DOHH2 (cell line): Measurements from ENCODE around the gene SLC2A9.

Source experiments
- H3F3A ChIP-seq: fragments of 200-600 bp; sonication (generic), shearing (Covaris generic); 2 replicates; pipeline ENCODE4 v1.6.0; 2016; ENCODE audit warnings: antibody characterized with exemption, mild to moderate bottlenecking; ENCODE audit not compliant: control insufficient read depth, insufficient read depth
- H3K27ac ChIP-seq: fragments of 200-600 bp; sonication (generic); 2 replicates; pipeline ENCODE4 v1.5.1; 2014; ENCODE audit warnings: low read depth, mild to moderate bottlenecking, low read length, moderate library complexity
- H3K27me3 ChIP-seq: fragments of 200-600 bp; sonication (generic); 2 replicates; pipeline ENCODE4 v1.6.1; 2014; ENCODE audit warnings: mild to moderate bottlenecking, low read length, mixed read lengths; ENCODE audit not compliant: control insufficient read depth
- H3K36me3 ChIP-seq: fragments of 200-600 bp; sonication (generic); 2 replicates; pipeline ENCODE4 v1.6.1; 2014; ENCODE audit warnings: mild to moderate bottlenecking, low read length, moderate library complexity, mixed read lengths; ENCODE audit not compliant: control insufficient read depth
- H3K4me1 ChIP-seq: fragments of 200-600 bp; sonication (generic); 2 replicates; pipeline ENCODE4 v1.6.1; 2014; ENCODE audit warnings: mild to moderate bottlenecking, low read length, mixed read lengths; ENCODE audit not compliant: control insufficient read depth
- H3K4me2 ChIP-seq: fragments of 200-600 bp; sonication (generic); 2 replicates; pipeline ENCODE4 v1.6.0; 2014; ENCODE audit warnings: mild to moderate bottlenecking, low read length, moderate library complexity
- H3K4me3 ChIP-seq: fragments of 200-600 bp; sonication (generic); 2 replicates; pipeline ENCODE4 v1.5.1; 2014; ENCODE audit warnings: mild to moderate bottlenecking, low read length, mixed read lengths
- H3K79me2 ChIP-seq: fragments of 200-600 bp; sonication (generic); 2 replicates; pipeline ENCODE4 v1.6.1; 2014; ENCODE audit warnings: mild to moderate bottlenecking, low read length, mixed read lengths; ENCODE audit not compliant: control insufficient read depth
- H3K9me2 ChIP-seq: fragments of 200-600 bp; sonication (generic); replicated peaks from 2 replicates; pipeline ENCODE4 v1.6.1; 2014; ENCODE audit warnings: mild to moderate bottlenecking, low read length, mixed read lengths; ENCODE audit not compliant: control insufficient read depth
- H3K9me3 ChIP-seq: fragments of 200-600 bp; sonication (generic); 2 replicates; pipeline ENCODE4 v1.6.1; 2014; ENCODE audit warnings: antibody characterized with exemption, low read length, mixed read lengths; ENCODE audit not compliant: control insufficient read depth, insufficient read depth
- H4K20me1 ChIP-seq: fragments of 200-600 bp; sonication (generic); 2 replicates; pipeline ENCODE4 v1.6.0; 2014; ENCODE audit warnings: low read depth, mild to moderate bottlenecking, antibody characterized with exemption, low read length, moderate library complexity; ENCODE audit not compliant: control insufficient read depth, insufficient read depth
- CTCF ChIP-seq: fragments of 200-600 bp; sonication (generic); IDR thresholded peaks from one replicate; pipeline ENCODE4 v1.5.1; 2014; ENCODE audit warnings: antibody characterized with exemption, mild to moderate bottlenecking, low read depth, low read length; ENCODE audit not compliant: poor library complexity, severe bottlenecking
- EZH2phosphoT487 ChIP-seq: fragments of 200-600 bp; sonication (generic); IDR thresholded peaks from 2 replicates; pipeline ENCODE4 v1.6.1; 2017; ENCODE audit warnings: borderline replicate concordance, mild to moderate bottlenecking, antibody characterized with exemption, low read length, moderate library complexity, mixed read lengths

SLC2A9 gene

GRCh38 chr4:10006601-10007435, 14.5 kb downstream of the SLC2A9 start:
- Histone ChIP-seq H3K9me3 (no peaks in the 10 kb centered on the region), H3K9me2 (no peaks in the 10 kb centered on the region), H3F3A (no peaks in the 10 kb centered on the region), H3K4me3 (no peak overlapping the region), H3K27me3 (no peaks in the 10 kb centered on the region), H3K4me1 (peaks cover 14% of the 10 kb centered on the region), H3K27ac (no peak overlapping the region), H3K4me2 (no peak overlapping the region), H4K20me1 (no peaks in the 10 kb centered on the region), H3K36me3 (no peaks in the 10 kb centered on the region), H3K79me2 (no peaks in the 10 kb centered on the region)
- TF ChIP-seq EZH2phosphoT487 (no peak), CTCF (no peak)

DNA sequence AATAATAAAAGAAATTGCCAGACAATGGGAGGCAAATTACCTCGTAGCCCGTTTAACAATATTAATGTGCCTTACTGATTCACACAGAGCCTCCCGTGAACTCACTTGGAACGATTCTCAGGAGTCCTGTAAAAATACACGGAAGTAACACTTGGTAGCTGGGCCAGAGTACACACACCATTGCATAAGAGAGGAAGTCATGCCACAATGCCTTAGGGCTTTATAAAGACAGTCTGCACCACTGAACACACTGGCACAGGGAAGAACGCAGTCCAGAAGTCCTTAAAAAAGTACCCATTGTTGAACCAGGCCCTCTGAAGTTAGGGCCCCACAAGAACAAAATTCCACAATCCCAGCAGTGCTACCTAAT, 15.1 kb downstream of the SLC2A9 start:
- Histone ChIP-seq H3K4me2 (no peak overlapping the region), H3K79me2 (no peaks in the 10 kb centered on the region), H3K4me1 (peaks cover 8% of the 10 kb centered on the region), H3K36me3 (no peaks in the 10 kb centered on the region), H3K27ac (no peak overlapping the region), H4K20me1 (no peaks in the 10 kb centered on the region), H3K9me3 (no peaks in the 10 kb centered on the region), H3F3A (no peaks in the 10 kb centered on the region), H3K27me3 (no peaks in the 10 kb centered on the region), H3K4me3 (no peak overlapping the region), H3K9me2 (no peaks in the 10 kb centered on the region)
- TF ChIP-seq EZH2phosphoT487, result no peak
- TF ChIP-seq CTCF, result no peak

GRCh38 chr4:10005632-10006031, 15.7 kb downstream of the SLC2A9 start:
- H3K9me3 ChIP-seq, result no peaks in the 10 kb centered on the region
- H3K4me3 ChIP-seq, result no peak overlapping the region
- H3K27ac ChIP-seq, result no peak overlapping the region
- H3K79me2 ChIP-seq, result no peaks in the 10 kb centered on the region
- H3K4me2 ChIP-seq, result no peak overlapping the region
- H3K27me3 ChIP-seq, result no peaks in the 10 kb centered on the region
- no peak for TF ChIP-seq CTCF
- no peak for TF ChIP-seq EZH2phosphoT487
- H3K4me1 ChIP-seq, result peaks cover 10% of the 10 kb centered on the region
- H4K20me1 ChIP-seq, result no peaks in the 10 kb centered on the region
- H3K36me3 ChIP-seq, result no peaks in the 10 kb centered on the region
- H3F3A ChIP-seq, result no peaks in the 10 kb centered on the region
- H3K9me2 ChIP-seq, result no peaks in the 10 kb centered on the region
